ENCODE measurements around the gene GRIK2. TPM values are rescaled to one million over a fixed set of nuclear protein-coding genes. Genes with fewer than 3 reads are reported as not detected.

GRIK2 gene
- polyA plus RNA-seq, 1 of the 3 experiments (the other 2 are of a cell fraction), result 0.30 TPM

DNA sequence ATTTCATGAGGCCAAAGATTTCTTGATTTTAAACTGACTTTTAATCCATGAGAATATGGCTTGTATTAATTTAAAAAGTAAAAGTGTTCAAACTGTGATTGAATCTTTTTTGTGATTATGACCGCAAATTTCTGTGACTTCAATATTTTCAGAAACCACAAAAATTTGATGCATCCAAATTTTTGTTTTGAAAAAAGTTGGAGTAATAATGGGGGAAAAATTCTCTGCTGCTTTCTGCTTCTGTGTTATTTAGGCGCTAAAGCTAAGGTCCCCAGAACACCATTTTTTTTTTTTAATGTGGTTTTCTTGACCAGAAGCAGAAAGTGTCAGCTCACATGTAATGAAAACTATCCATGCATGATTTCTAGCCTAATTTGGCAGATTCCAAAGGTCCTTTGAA lies 65.3 kb downstream of the GRIK2 start (continued):
- TF ChIP-seq NRF1 (IDR thresholded peaks at IDR 0.05; ENCODE audit: low read depth, low read length), result no peak

- Histone ChIP-seq H3K79me2 (ENCODE audit: insufficient read depth) (no peaks in the 10 kb centered on the region), H3K9me2 (no peaks in the 10 kb centered on the region), H3K4me3 (ENCODE audit: low read depth in 2 of 2, low read length in 1 of 2) (no peak overlapping the region), H3K36me3 (replicated peaks in 1 of 2; ENCODE audit: control insufficient read depth in 1 of 2, insufficient read depth in 2 of 2, low read length in 1 of 2) (no peaks in the 10 kb centered on the region), H3K27ac (ENCODE audit: low read depth in 2 of 2, low read length in 1 of 2) (no peak overlapping the region), H3K4me2 (no peak overlapping the region), H3K9ac (no peak overlapping the region), H3K4me1 (ENCODE audit: control insufficient read depth in 1 of 2, insufficient read depth in 2 of 2, low read depth in 1 of 2, low read length in 1 of 2) (no peaks in the 10 kb centered on the region; a peak in 3 of 4 replicates), H3F3A (replicated peaks; ENCODE audit: insufficient read depth) (no peaks in the 10 kb centered on the region), H4K20me1 (ENCODE audit: insufficient read depth) (no peaks in the 10 kb centered on the region), H2AFZ (ENCODE audit: low read depth) (no peak overlapping the region), H3K9me3 (no peaks in the 10 kb centered on the region), H3K27me3 (ENCODE audit: insufficient read depth) (no peaks in the 10 kb centered on the region)
- no peak for TF ChIP-seq SMC3 (IDR thresholded peaks at IDR 0.05; ENCODE audit: low read depth, low read length)
- TF ChIP-seq ELF1 (IDR thresholded peaks at IDR 0.05), result no peak
- TF ChIP-seq POLR2AphosphoS5 (IDR thresholded peaks at IDR 0.05; ENCODE audit: low read depth, low read length), result no peak
- no peak for TF ChIP-seq GATA2 (CRISPR knock-in tag; IDR thresholded peaks at IDR 0.05)
- no peak for TF ChIP-seq USF2 (IDR thresholded peaks at IDR 0.05; ENCODE audit: borderline replicate concordance, low read depth, low read length)
- TF ChIP-seq, protein P1, sequence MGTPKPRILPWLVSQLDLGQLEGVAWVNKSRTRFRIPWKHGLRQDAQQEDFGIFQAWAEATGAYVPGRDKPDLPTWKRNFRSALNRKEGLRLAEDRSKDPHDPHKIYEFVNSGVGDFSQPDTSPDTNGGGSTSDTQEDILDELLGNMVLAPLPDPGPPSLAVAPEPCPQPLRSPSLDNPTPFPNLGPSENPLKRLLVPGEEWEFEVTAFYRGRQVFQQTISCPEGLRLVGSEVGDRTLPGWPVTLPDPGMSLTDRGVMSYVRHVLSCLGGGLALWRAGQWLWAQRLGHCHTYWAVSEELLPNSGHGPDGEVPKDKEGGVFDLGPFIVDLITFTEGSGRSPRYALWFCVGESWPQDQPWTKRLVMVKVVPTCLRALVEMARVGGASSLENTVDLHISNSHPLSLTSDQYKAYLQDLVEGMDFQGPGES (IDR thresholded peaks at IDR 0.05; ENCODE audit: low read depth, low read length), result no peak
- no peak for TF ChIP-seq YY1 (IDR thresholded peaks at IDR 0.05; ENCODE audit: low read depth)
- TF ChIP-seq RXRA (IDR thresholded peaks at IDR 0.05; ENCODE audit: borderline replicate concordance, low read depth), result no peak
- no peak for TF ChIP-seq RAD21 (IDR thresholded peaks at IDR 0.05; ENCODE audit: low read length)
- TF ChIP-seq FOXJ3 (CRISPR knock-in tag; IDR thresholded peaks at IDR 0.05), result no peak
- TF ChIP-seq RCOR1 (IDR thresholded peaks at IDR 0.05; ENCODE audit: low read length), result no peak
- TF ChIP-seq CHD2 (IDR thresholded peaks at IDR 0.05; ENCODE audit: low read length, partially characterized antibody), result no peak
- TF ChIP-seq GABPA (IDR thresholded peaks at IDR 0.05; ENCODE audit: low read depth), result no peak
- no peak for TF ChIP-seq MEF2A (IDR thresholded peaks at IDR 0.05; ENCODE audit: borderline replicate concordance, low read depth)
- TF ChIP-seq TEAD4 (IDR thresholded peaks at IDR 0.05; ENCODE audit: borderline replicate concordance, insufficient read depth), result no peak
- no peak for TF ChIP-seq EP300 (IDR thresholded peaks at IDR 0.05; ENCODE audit: borderline replicate concordance in 1 of 2, low read depth in 1 of 2, low read length in 1 of 2)
- no peak for TF ChIP-seq FOXM1 (IDR thresholded peaks at IDR 0.05; ENCODE audit: low read depth)
- TF ChIP-seq JUND (IDR thresholded peaks at IDR 0.05), result no peak
- TF ChIP-seq SIN3A (IDR thresholded peaks at IDR 0.05; ENCODE audit: borderline replicate concordance, low read depth, low read length), result no peak
- ChIA-PET POLR2A (no interaction called here), CTCF (no interaction called here)
- WGBS (ENCODE audit: low lambda C conversion rate), result 24% methylated on average over 2 of the region's 2 CpGs
- DNase-seq, result peak; percentile 16
These were observed 69.1 kb downstream of the GRIK2 start for GRCh38 chr6:101462576-101462975.
